NK-92 treated with Interleukin-12 subunit alpha and Interleukin-12 subunit beta, amount 100 ng/mL, for 24 hours (cell line): ENCODE measurements around the gene ELMO1.

ENCODE experiments used
- DNase-seq: peaks from one replicate; lab custom pipeline; 2025; lab: John Stamatoyannopoulos, UW

The ELMO1 gene

GRCh38 chr7:37344886-37345579, 103.6 kb downstream of the ELMO1 start:
- no peak for DNase-seq

- peak; percentile 44 for DNase-seq
Observed at GRCh38 chr7:37342688-37343471, 105.8 kb downstream of the ELMO1 start.

- no peak for DNase-seq
Observed at GRCh38 chr7:37342176-37342687, 106.4 kb downstream of the ELMO1 start.

- no peak for DNase-seq
Observed at GRCh38 chr7:37341033-37341630, 107.5 kb downstream of the ELMO1 start.

- no peak for DNase-seq
Observed at GRCh38 chr7:37338966-37339365, 109.7 kb downstream of the ELMO1 start.

GRCh38 chr7:37337522-37337921, 111.1 kb downstream of the ELMO1 start:
- DNase-seq, result no peak

GRCh38 chr7:37336259-37336658, 112.4 kb downstream of the ELMO1 start:
- no peak for DNase-seq

- no peak for DNase-seq
Observed at GRCh38 chr7:37333075-37333474, 115.6 kb downstream of the ELMO1 start.

- DNase-seq, result no peak
Observed at GRCh38 chr7:37332243-37333016, 116.2 kb downstream of the ELMO1 start.

- DNase-seq, result no peak
Observed at GRCh38 chr7:37330775-37331174, 117.9 kb downstream of the ELMO1 start.

- DNase-seq, result no peak
Observed at GRCh38 chr7:37329940-37330339, 118.7 kb downstream of the ELMO1 start.

- no peak for DNase-seq
Observed at GRCh38 chr7:37327288-37327687, 121.4 kb downstream of the ELMO1 start.

GRCh38 chr7:37323966-37324365, 124.7 kb downstream of the ELMO1 start:
- DNase-seq, result no peak

GRCh38 chr7:37322831-37323230, 125.8 kb downstream of the ELMO1 start:
- no peak for DNase-seq

- no peak for DNase-seq
Observed at GRCh38 chr7:37320848-37321468, 127.7 kb downstream of the ELMO1 start.

- DNase-seq, result no peak
Observed at GRCh38 chr7:37320140-37320847, 128.4 kb downstream of the ELMO1 start.

GRCh38 chr7:37318541-37318940, 130.1 kb downstream of the ELMO1 start:
- DNase-seq, result no peak

GRCh38 chr7:37315772-37316715, 132.6 kb downstream of the ELMO1 start:
- DNase-seq, result no peak

GRCh38 chr7:37312608-37313007, 136.1 kb downstream of the ELMO1 start:
- DNase-seq, result no peak

GRCh38 chr7:37311355-37311754, 137.3 kb downstream of the ELMO1 start:
- DNase-seq, result no peak
